H9 (cell line): ENCODE measurements around the gene ADAM30. TPM values are rescaled to one million over a fixed set of nuclear protein-coding genes. Genes with fewer than 3 reads are reported as not detected.

Experiments used
- DNase-seq: peaks from one replicate; pipeline ENCODE4 v3.0.0-alpha.2; 2017
- H2AFZ ChIP-seq: one replicate; pipeline ENCODE4 v1.6.1; 2013; ENCODE audit warnings: mild to moderate bottlenecking, low read length, control low read depth, moderate library complexity
- H2AK5ac ChIP-seq: 2 replicates; pipeline ENCODE4 v1.6.1; 2013; ENCODE audit warnings: low read length, control low read depth, mixed read lengths; ENCODE audit not compliant: insufficient read length
- H2BK120ac ChIP-seq: one replicate; pipeline ENCODE4 v1.6.1; 2013; ENCODE audit warnings: low read depth, mild to moderate bottlenecking, low read length, control low read depth, inconsistent platforms; ENCODE audit not compliant: poor library complexity, severe bottlenecking
- H2BK12ac ChIP-seq: 2 replicates; pipeline ENCODE4 v1.6.1; 2013; ENCODE audit warnings: low read length, control low read depth, mixed read lengths, low read depth; ENCODE audit not compliant: insufficient read length
- H2BK15ac ChIP-seq: 2 replicates; pipeline ENCODE4 v1.6.1; 2013; ENCODE audit warnings: low read depth, low read length, control low read depth
- H2BK20ac ChIP-seq: one replicate; pipeline ENCODE4 v1.6.1; 2013; ENCODE audit warnings: low read depth, mild to moderate bottlenecking, low read length, control low read depth, inconsistent platforms; ENCODE audit not compliant: poor library complexity, severe bottlenecking
- H2BK5ac ChIP-seq: 2 replicates; pipeline ENCODE4 v1.6.1; 2013; ENCODE audit warnings: low read length, control low read depth, mixed read lengths; ENCODE audit not compliant: insufficient read length
- H3K14ac ChIP-seq: 2 replicates; pipeline ENCODE4 v1.6.1; 2013; ENCODE audit warnings: low read length, control low read depth; ENCODE audit not compliant: insufficient read depth
- H3K18ac ChIP-seq: 2 replicates; pipeline ENCODE4 v1.6.1; 2013; ENCODE audit warnings: low read depth, mild to moderate bottlenecking, mixed read lengths, low read length, control low read depth; ENCODE audit not compliant: insufficient read length
- H3K23ac ChIP-seq: 2 replicates; pipeline ENCODE4 v1.6.1; 2013; ENCODE audit warnings: low read length, control low read depth, mixed read lengths, low read depth; ENCODE audit not compliant: insufficient read length
- H3K23me2 ChIP-seq: 2 replicates; pipeline ENCODE4 v1.6.1; 2013; ENCODE audit warnings: low read depth, mild to moderate bottlenecking, mixed read lengths, low read length, control low read depth; ENCODE audit not compliant: insufficient read length, poor library complexity, severe bottlenecking
- H3K27ac ChIP-seq: 2 replicates; pipeline ENCODE4 v1.5.1; 2013; ENCODE audit warnings: low read length, control low read depth, mixed read lengths, low read depth; ENCODE audit not compliant: insufficient read length
- H3K27me3 ChIP-seq: 2 replicates; pipeline ENCODE4 v1.6.1; 2013; ENCODE audit warnings: low read length, control low read depth, inconsistent platforms; ENCODE audit not compliant: insufficient read depth
- H3K4ac ChIP-seq: 2 replicates; pipeline ENCODE4 v1.6.1; 2013; ENCODE audit warnings: low read depth, mild to moderate bottlenecking, control low read depth, inconsistent platforms, low read length, moderate library complexity
- H3K4me1 ChIP-seq: 2 replicates; pipeline ENCODE4 v1.6.1; 2013; ENCODE audit warnings: low read length, control low read depth, inconsistent platforms; ENCODE audit not compliant: insufficient read depth
- H3K4me2 ChIP-seq: 2 replicates; pipeline ENCODE4 v1.6.1; 2013; ENCODE audit warnings: low read length, control low read depth, mixed read lengths; ENCODE audit not compliant: insufficient read length, insufficient read depth
- H3K56ac ChIP-seq: 2 replicates; pipeline ENCODE4 v1.6.1; 2013; ENCODE audit warnings: low read depth, mild to moderate bottlenecking, mixed read lengths, low read length, control low read depth; ENCODE audit not compliant: insufficient read length
- H3K79me1 ChIP-seq: 2 replicates; pipeline ENCODE4 v1.6.1; 2013; ENCODE audit warnings: low read depth, mild to moderate bottlenecking, moderate library complexity, low read length, control low read depth, inconsistent platforms; ENCODE audit not compliant: insufficient read depth, poor library complexity, severe bottlenecking
- H3K79me2 ChIP-seq: 2 replicates; pipeline ENCODE4 v1.6.1; 2013; ENCODE audit warnings: low read length, control low read depth, inconsistent platforms; ENCODE audit not compliant: insufficient read depth
- H3K9ac ChIP-seq: 2 replicates; pipeline ENCODE4 v1.6.1; 2013; ENCODE audit warnings: low read length, control low read depth, mixed read lengths; ENCODE audit not compliant: insufficient read length; ENCODE audit errors: extremely low read depth
- H3K9me3 ChIP-seq: one replicate; pipeline ENCODE4 v1.6.1; 2013; ENCODE audit warnings: low read depth, low read length, inconsistent platforms; ENCODE audit not compliant: control insufficient read depth
- H3T11ph ChIP-seq: one replicate; pipeline ENCODE4 v1.6.1; 2013; ENCODE audit warnings: mild to moderate bottlenecking, low read length, control low read depth, inconsistent platforms
- H4K20me1 ChIP-seq: one replicate; pipeline ENCODE4 v1.6.1; 2013; ENCODE audit not compliant: control insufficient read depth, insufficient read length, insufficient read depth
- H4K5ac ChIP-seq: 2 replicates; pipeline ENCODE4 v1.6.1; 2013; ENCODE audit warnings: low read depth, mild to moderate bottlenecking, mixed read lengths, low read length, control low read depth; ENCODE audit not compliant: insufficient read length
- H4K8ac ChIP-seq: replicated peaks from 2 replicates; pipeline ENCODE4 v1.6.1; 2013; ENCODE audit warnings: low read length, control low read depth, mixed read lengths, low read depth; ENCODE audit not compliant: insufficient read length
- H4K91ac ChIP-seq: 2 replicates; pipeline ENCODE4 v1.6.1; 2013; ENCODE audit warnings: low read depth, mild to moderate bottlenecking, moderate library complexity, mixed read lengths, low read length, control low read depth; ENCODE audit not compliant: insufficient read length
- H3K27ac Mint-ChIP-seq, 3 experiments: 2 replicates in 2 of 3; 3 replicates in 1 of 3; pipeline ENCODE4 v1.8.0; 2020 to 2021; ENCODE audit warnings: mixed read lengths in 3 of 3, mild to moderate bottlenecking in 1 of 3, moderate library complexity in 1 of 3
- H3K27me3 Mint-ChIP-seq: 2 replicates; pipeline ENCODE4 v1.8.0; 2021; ENCODE audit warnings: low read depth, mild to moderate bottlenecking, moderate library complexity, mixed read lengths
- H3K36me3 Mint-ChIP-seq, 3 experiments: 2 replicates in 2 of 3; 3 replicates in 1 of 3; pipeline ENCODE4 v1.8.0; 2020 to 2021; ENCODE audit warnings: low read depth in 3 of 3, mixed read lengths in 3 of 3; ENCODE audit not compliant: insufficient read depth in 1 of 3
- H3K4me1 Mint-ChIP-seq, 2 experiments: 2 replicates each; pipeline ENCODE4 v1.8.0; 2020; ENCODE audit warnings: mixed read lengths in 2 of 2
- H3K4me3 Mint-ChIP-seq, 2 experiments: 2 replicates in 1 of 2; 3 replicates in 1 of 2; pipeline ENCODE4 v1.8.0; 2020 to 2021; ENCODE audit warnings: mild to moderate bottlenecking in 2 of 2, mixed read lengths in 2 of 2, moderate library complexity in 1 of 2
- H3K9me3 Mint-ChIP-seq, 2 experiments: 2 replicates in 1 of 2; 3 replicates in 1 of 2; pipeline ENCODE4 v1.8.0; 2020; ENCODE audit warnings: mild to moderate bottlenecking in 2 of 2, mixed read lengths in 2 of 2, moderate library complexity in 1 of 2
- WGBS: extraction: QIAGEN DNeasy Blood & Tissue Kit; methylation state at CpG from one replicate; pipeline ENCODE4 v1.1.7; 2013; ENCODE audit warnings: missing lambda C conversion rate, low lambda C conversion rate, mixed read lengths; ENCODE audit not compliant: insufficient read length; ENCODE audit errors: extremely low coverage; 5-methylcytosine and 5-hydroxymethylcytosine counted together
- total RNA-seq: library from RNA; stranded (reverse); gene quantifications from 2 replicates; pipeline ENCODE4 v1.2.1, GENCODE V29; 2021
- TF ChIP-seq, protein P1 (sequence below): fragments of 200-600 bp; sonication (generic); conservative IDR thresholded peaks from 3 replicates; pipeline ENCODE4 v1.8.0; 2021; ENCODE audit warnings: antibody characterized with exemption, mild to moderate bottlenecking

The ADAM30 gene
- total RNA-seq, 1 experiment from 2014 or later: not detected

DNA sequence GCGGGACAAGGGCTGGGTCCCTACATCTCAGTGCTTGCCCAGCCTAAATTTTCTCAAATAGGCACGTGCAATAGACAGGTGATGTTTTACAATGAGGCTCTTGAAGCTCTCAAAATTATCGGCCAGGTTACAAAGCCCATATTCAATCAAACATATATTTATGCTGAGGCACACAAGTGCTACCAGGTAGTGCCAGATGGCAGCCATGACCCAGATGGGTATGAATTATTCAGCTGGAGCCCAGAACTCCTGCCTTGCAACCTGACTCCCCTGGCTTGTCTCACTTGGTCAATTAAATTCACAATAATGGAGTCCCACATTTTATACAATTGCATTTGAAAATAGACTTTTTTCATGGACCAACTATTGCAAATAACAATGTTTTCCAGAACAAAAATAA lies 12.3 kb upstream of the ADAM30 start:
- no peaks in the 10 kb centered on the region for H3K9me3 Mint-ChIP-seq
- H3K79me1 ChIP-seq: no peaks in the 10 kb centered on the region
- H3K56ac ChIP-seq: no peak overlapping the region
- H3K27ac Mint-ChIP-seq: no peak overlapping the region
- H3K18ac ChIP-seq: no peak overlapping the region
- no peak overlapping the region for H4K8ac ChIP-seq
- H3K4ac ChIP-seq: no peak overlapping the region
- no peak overlapping the region for H3K4me2 ChIP-seq
- H2AK5ac ChIP-seq: no peak overlapping the region
- no peak overlapping the region for H2BK12ac ChIP-seq
- H2AFZ ChIP-seq: no peak overlapping the region
- no peak overlapping the region for H2BK20ac ChIP-seq
- no peak overlapping the region for H2BK120ac ChIP-seq
- TF ChIP-seq, protein P1, sequence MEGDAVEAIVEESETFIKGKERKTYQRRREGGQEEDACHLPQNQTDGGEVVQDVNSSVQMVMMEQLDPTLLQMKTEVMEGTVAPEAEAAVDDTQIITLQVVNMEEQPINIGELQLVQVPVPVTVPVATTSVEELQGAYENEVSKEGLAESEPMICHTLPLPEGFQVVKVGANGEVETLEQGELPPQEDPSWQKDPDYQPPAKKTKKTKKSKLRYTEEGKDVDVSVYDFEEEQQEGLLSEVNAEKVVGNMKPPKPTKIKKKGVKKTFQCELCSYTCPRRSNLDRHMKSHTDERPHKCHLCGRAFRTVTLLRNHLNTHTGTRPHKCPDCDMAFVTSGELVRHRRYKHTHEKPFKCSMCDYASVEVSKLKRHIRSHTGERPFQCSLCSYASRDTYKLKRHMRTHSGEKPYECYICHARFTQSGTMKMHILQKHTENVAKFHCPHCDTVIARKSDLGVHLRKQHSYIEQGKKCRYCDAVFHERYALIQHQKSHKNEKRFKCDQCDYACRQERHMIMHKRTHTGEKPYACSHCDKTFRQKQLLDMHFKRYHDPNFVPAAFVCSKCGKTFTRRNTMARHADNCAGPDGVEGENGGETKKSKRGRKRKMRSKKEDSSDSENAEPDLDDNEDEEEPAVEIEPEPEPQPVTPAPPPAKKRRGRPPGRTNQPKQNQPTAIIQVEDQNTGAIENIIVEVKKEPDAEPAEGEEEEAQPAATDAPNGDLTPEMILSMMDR: no peak
- peaks cover 3% of the 10 kb centered on the region for H3K27me3 Mint-ChIP-seq
- H4K5ac ChIP-seq: no peak overlapping the region
- H3K27ac ChIP-seq: no peak overlapping the region
- peaks cover 10 to 11% of the 10 kb centered on the region in 2 experiments for H3K4me1 Mint-ChIP-seq
- DNase-seq: no peak
- H3T11ph ChIP-seq: no peak overlapping the region
- H3K14ac ChIP-seq: no peak overlapping the region
- H4K20me1 ChIP-seq: no peaks in the 10 kb centered on the region
- H3K9me3 ChIP-seq: no peaks in the 10 kb centered on the region
- H3K23ac ChIP-seq: no peak overlapping the region
- no peak overlapping the region for H3K9ac ChIP-seq
- no CpG with 5 or more reads among the region's 3 CpGs for WGBS
- no peaks in the 10 kb centered on the region for H3K27me3 ChIP-seq
- no peaks in the 10 kb centered on the region for H3K79me2 ChIP-seq
- no peaks in the 10 kb centered on the region; the same call in 1 of the 2 replicates for H3K4me1 ChIP-seq
- no peaks in the 10 kb centered on the region for H3K23me2 ChIP-seq
- no peak overlapping the region for H3K4me3 Mint-ChIP-seq
- no peak overlapping the region for H2BK15ac ChIP-seq
- no peak overlapping the region for H4K91ac ChIP-seq
- no peaks in the 10 kb centered on the region; a peak in 1 of 7 replicates for H3K36me3 Mint-ChIP-seq
- H2BK5ac ChIP-seq: no peak overlapping the region
